NCI-H1694 treated with DMSO at 0.1 percent for 48 hours (cell line): ENCODE measurements around the gene CALML6.
A peak's percentile ranks its signal among the peaks of the same experiment; 100 is the strongest.
"Not testable (repeated sequence)": the region's sequence is repeated elsewhere in the genome, so short reads cannot be mapped to it uniquely, and the experiment has no call there.

Experiments used
- DNase-seq: peaks from one replicate; lab custom pipeline; 2025; lab: John Stamatoyannopoulos, UW

Gene CALML6

GRCh38 chr1:1914971-1915692, at the start of gene CALML6:
Gene CALML6, plus strand, starts transcription at chr1:1915260. Its CDS starts 21 bp downstream, at chr1:1915281.
- no peak for DNase-seq

GRCh38 chr1:1867164-1867563, 47.9 kb upstream of the CALML6 start:
- DNase-seq, result no peak

- no peak for DNase-seq
Observed at GRCh38 chr1:1869469-1869868, 45.6 kb upstream of the CALML6 start.

GRCh38 chr1:1872329-1872994, 42.6 kb upstream of the CALML6 start:
- DNase-seq, result no peak

- DNase-seq, result no peak
Observed at GRCh38 chr1:1873186-1873585, 41.9 kb upstream of the CALML6 start.

- DNase-seq, result no peak
Observed at GRCh38 chr1:1874901-1875300, 40.2 kb upstream of the CALML6 start.

GRCh38 chr1:1875932-1876331, 39.1 kb upstream of the CALML6 start:
- DNase-seq, result no peak

- no peak for DNase-seq
Observed at GRCh38 chr1:1876335-1876930, 38.6 kb upstream of the CALML6 start.

- no peak for DNase-seq
Observed at GRCh38 chr1:1877865-1878436, 37.1 kb upstream of the CALML6 start.

- no peak for DNase-seq
Observed at GRCh38 chr1:1879942-1880341, 35.1 kb upstream of the CALML6 start.

GRCh38 chr1:1880617-1881312, 34.3 kb upstream of the CALML6 start:
- no peak for DNase-seq

GRCh38 chr1:1881727-1882126, 33.3 kb upstream of the CALML6 start:
- DNase-seq, result no peak

GRCh38 chr1:1883092-1883873, 31.8 kb upstream of the CALML6 start:
- no peak for DNase-seq

- DNase-seq, result not testable (repeated sequence)
Observed at GRCh38 chr1:1883890-1884289, 31.2 kb upstream of the CALML6 start.

- no peak for DNase-seq
Observed at GRCh38 chr1:1889090-1889750, 25.8 kb upstream of the CALML6 start.

- DNase-seq, result no peak
Observed at GRCh38 chr1:1889847-1890505, 25.1 kb upstream of the CALML6 start.

GRCh38 chr1:1890506-1891348, 24.3 kb upstream of the CALML6 start, which contains the start of gene GNB1:
Gene GNB1, minus strand, starts transcription at chr1:1891087. Its CDS starts 65,634 bp downstream, at chr1:1825453.
- peak; percentile 50 for DNase-seq

- DNase-seq, result peak; percentile 46
Observed at GRCh38 chr1:1891349-1892078, 23.5 kb upstream of the CALML6 start.
